ENCODE data around the gene C1orf226. TPM values are rescaled to one million over a fixed set of nuclear protein-coding genes. Genes with fewer than 3 reads are reported as not detected.
A peak's percentile ranks its signal among the peaks of the same experiment; 100 is the strongest.
"Not testable (repeated sequence)": the region's sequence is repeated elsewhere in the genome, so short reads cannot be mapped to it uniquely, and the experiment has no call there.

C1orf226 gene
- total RNA-seq, 1 experiment from 2014 or later = 34.3 TPM

DNA sequence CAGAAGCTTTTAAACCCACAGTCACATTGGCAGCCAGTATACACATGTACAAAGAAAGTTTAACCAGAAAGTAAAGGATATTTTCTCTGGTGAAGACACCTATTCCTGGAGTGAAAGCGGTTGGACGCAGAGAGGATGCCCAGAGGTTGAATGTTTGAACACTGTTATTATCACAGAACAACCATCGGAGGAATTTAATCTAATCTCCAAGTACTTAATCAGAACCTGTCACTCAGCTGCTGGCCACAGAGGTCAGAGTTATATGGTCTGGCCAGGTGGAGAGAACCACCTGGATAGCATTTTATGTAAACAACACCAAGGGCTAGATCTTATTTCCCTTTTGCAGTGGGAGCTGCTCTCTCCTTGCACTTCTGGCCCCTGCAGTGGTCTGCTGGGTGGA lies 34.2 kb upstream of the C1orf226 start:
- Histone ChIP-seq H3K36me3 (ENCODE audit: insufficient read depth, low read length, poor library complexity, severe bottlenecking) (peaks cover 12% of the 10 kb centered on the region), H3K4me1 (ENCODE audit: insufficient read depth, low read length, poor library complexity, severe bottlenecking) (peaks cover 21% of the 10 kb centered on the region), H3K27ac (ENCODE audit: low read depth, low read length, poor library complexity, severe bottlenecking) (no peak overlapping the region), H3K4me3 (ENCODE audit: low read depth, low read length, poor library complexity, severe bottlenecking) (no peak overlapping the region), H3K27me3 (replicated peaks; ENCODE audit: insufficient read depth, low read depth, low read length, poor library complexity) (no peaks in the 10 kb centered on the region), H3K9me3 (ENCODE audit: low read depth, low read length, poor library complexity, severe bottlenecking) (no peaks in the 10 kb centered on the region)
- TF ChIP-seq, protein P1, sequence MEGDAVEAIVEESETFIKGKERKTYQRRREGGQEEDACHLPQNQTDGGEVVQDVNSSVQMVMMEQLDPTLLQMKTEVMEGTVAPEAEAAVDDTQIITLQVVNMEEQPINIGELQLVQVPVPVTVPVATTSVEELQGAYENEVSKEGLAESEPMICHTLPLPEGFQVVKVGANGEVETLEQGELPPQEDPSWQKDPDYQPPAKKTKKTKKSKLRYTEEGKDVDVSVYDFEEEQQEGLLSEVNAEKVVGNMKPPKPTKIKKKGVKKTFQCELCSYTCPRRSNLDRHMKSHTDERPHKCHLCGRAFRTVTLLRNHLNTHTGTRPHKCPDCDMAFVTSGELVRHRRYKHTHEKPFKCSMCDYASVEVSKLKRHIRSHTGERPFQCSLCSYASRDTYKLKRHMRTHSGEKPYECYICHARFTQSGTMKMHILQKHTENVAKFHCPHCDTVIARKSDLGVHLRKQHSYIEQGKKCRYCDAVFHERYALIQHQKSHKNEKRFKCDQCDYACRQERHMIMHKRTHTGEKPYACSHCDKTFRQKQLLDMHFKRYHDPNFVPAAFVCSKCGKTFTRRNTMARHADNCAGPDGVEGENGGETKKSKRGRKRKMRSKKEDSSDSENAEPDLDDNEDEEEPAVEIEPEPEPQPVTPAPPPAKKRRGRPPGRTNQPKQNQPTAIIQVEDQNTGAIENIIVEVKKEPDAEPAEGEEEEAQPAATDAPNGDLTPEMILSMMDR (conservative IDR thresholded peaks at IDR 0.05; ENCODE audit: low read depth, low read length) = no peak
- TF ChIP-seq EZH2 (IDR thresholded peaks at IDR 0.05; ENCODE audit: borderline replicate concordance, low read depth, low read length, poor library complexity, severe bottlenecking) = no peak
- DNase-seq (ENCODE audit: low spot score) = no peak
- no TSS peak for BruUV-seq (replicated peaks)
- intact Hi-C loops (cut with micrococcal nuclease; ENCODE audit: unreplicated experiment) = no loop called here
- ChIA-PET POLR2A (ENCODE audit: low non-redundant PET) (no interaction called here), CTCF (no interaction called here)

DNA sequence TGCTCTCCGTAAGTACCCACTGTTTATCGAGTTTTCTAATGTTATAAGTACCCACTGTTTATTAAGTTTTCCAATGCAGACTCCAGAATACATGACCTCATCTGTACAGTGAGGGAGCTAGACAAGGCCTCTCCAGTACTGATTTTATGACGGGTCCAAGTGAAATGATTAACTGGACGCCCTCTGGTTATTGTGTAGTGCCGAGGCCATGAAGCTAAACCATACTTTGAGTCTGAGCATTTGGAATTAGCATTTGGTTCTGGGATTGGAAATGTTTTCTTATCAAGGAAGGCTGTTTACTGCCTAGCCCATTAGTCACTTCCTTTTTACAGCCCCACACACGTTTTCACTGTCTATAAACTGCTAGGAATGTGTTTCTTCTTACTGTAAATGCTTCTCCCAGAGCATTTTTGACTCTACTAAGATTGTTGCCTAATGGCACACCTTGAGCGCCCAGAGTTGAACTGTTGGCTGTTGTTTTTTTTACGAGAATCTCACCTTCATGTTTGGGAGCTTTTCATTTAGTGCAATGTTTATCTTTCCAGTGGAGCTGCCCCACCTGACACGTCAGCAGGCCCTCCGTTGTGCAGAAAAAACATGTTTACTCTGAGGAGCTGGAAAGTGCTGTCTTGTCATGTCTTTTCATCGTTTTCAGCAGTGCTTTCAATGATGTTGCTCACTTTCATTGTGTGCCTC lies 31.7 kb upstream of the C1orf226 start:
- TF ChIP-seq EZH2 (IDR thresholded peaks at IDR 0.05; ENCODE audit: borderline replicate concordance, low read depth, low read length, poor library complexity, severe bottlenecking) = no peak
- TF ChIP-seq, protein P1 (conservative IDR thresholded peaks at IDR 0.05; ENCODE audit: low read depth, low read length) = no peak
- no TSS peak for BruUV-seq (replicated peaks)

DNA sequence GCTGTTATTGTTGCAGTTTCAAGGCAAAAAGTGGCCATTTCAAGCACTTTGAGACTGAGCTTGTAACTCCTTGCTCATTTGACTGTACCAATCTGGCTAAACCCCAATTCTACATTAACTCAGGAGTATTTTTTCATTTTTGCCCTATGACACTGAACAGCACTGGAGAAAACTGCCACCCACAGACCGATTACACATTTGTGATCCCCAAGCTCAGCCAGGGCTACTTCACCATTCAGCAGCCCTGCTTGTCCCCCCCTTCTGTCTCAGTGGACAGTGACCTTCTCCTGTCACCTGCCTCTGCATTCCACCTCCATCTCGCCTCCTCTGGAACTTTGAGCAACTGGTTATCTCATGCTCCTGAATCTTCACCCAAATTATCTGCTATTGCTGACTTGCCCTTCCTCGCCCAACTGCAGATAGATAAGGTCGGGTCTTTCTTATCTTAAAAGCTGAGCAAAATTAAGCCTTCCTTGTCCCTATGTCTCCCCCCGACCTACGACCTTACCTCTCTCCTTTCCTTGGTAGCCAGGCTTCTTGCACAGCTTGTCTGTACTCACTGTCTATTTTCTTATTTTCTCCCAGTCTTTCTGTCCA lies 30.2 kb upstream of the C1orf226 start:
- ChIA-PET POLR2A (ENCODE audit: low non-redundant PET) (no interaction called here), CTCF (no interaction called here)
- Histone ChIP-seq H3K4me3 (ENCODE audit: low read depth, low read length, poor library complexity, severe bottlenecking) (no peak overlapping the region), H3K9me3 (ENCODE audit: low read depth, low read length, poor library complexity, severe bottlenecking) (no peaks in the 10 kb centered on the region), H3K27ac (ENCODE audit: low read depth, low read length, poor library complexity, severe bottlenecking) (no peak overlapping the region), H3K4me1 (ENCODE audit: insufficient read depth, low read length, poor library complexity, severe bottlenecking) (peaks cover 24% of the 10 kb centered on the region), H3K27me3 (replicated peaks; ENCODE audit: insufficient read depth, low read depth, low read length, poor library complexity) (no peaks in the 10 kb centered on the region), H3K36me3 (ENCODE audit: insufficient read depth, low read length, poor library complexity, severe bottlenecking) (peaks cover 12% of the 10 kb centered on the region)
- intact Hi-C loops (cut with micrococcal nuclease; ENCODE audit: unreplicated experiment) = no loop called here
- BruUV-seq (replicated peaks) = no TSS peak
- TF ChIP-seq, protein P1 (conservative IDR thresholded peaks at IDR 0.05; ENCODE audit: low read depth, low read length) = no peak
- no peak for TF ChIP-seq EZH2 (IDR thresholded peaks at IDR 0.05; ENCODE audit: borderline replicate concordance, low read depth, low read length, poor library complexity, severe bottlenecking)
- DNase-seq (ENCODE audit: low spot score) = no peak

More for the DNA sequence above, 31.7 kb upstream of the C1orf226 start:
- intact Hi-C loops (cut with micrococcal nuclease; ENCODE audit: unreplicated experiment) = no loop called here
- Histone ChIP-seq H3K9me3 (ENCODE audit: low read depth, low read length, poor library complexity, severe bottlenecking) (no peaks in the 10 kb centered on the region), H3K4me1 (ENCODE audit: insufficient read depth, low read length, poor library complexity, severe bottlenecking) (peaks cover 24% of the 10 kb centered on the region), H3K4me3 (ENCODE audit: low read depth, low read length, poor library complexity, severe bottlenecking) (no peak overlapping the region), H3K27ac (ENCODE audit: low read depth, low read length, poor library complexity, severe bottlenecking) (peak overlapping the region; percentile 48), H3K27me3 (replicated peaks; ENCODE audit: insufficient read depth, low read depth, low read length, poor library complexity) (no peaks in the 10 kb centered on the region), H3K36me3 (ENCODE audit: insufficient read depth, low read length, poor library complexity, severe bottlenecking) (peaks cover 6% of the 10 kb centered on the region)
- POLR2A ChIA-PET (ENCODE audit: low non-redundant PET) = interaction anchor here (0.6 kb wide), 1 partner anchor 11 kb away, joined by 3 read pairs; no protein-coding TSS in a partner anchor
- CTCF ChIA-PET = no interaction called here
- DNase-seq (ENCODE audit: low spot score) = peak; percentile 73

DNA sequence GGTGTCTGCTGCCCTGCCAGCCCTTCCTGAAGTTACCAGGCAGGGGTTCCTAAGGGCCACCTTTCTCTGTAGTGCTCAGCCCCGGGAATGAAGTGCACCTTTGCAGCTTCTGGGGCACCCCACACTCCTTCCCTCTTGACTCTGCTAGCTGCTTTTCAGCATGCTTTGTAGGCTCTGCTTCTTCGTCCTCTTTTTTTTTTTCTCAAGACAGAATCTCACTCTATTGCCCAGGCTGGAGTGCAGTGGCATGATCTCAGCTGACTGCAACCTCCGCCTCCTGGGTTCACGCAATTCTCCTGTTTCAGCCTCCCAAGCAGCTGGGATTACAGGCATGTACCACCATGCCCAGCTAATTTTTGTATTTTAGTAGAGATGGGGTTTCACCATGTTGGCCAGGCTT lies 29.7 kb upstream of the C1orf226 start:
- POLR2A ChIA-PET (ENCODE audit: low non-redundant PET); H3K9me3 ChIP-seq (ENCODE audit: low read depth, low read length, poor library complexity, severe bottlenecking); H3K27me3 ChIP-seq (replicated peaks; ENCODE audit: insufficient read depth, low read depth, low read length, poor library complexity); H3K27ac ChIP-seq (ENCODE audit: low read depth, low read length, poor library complexity, severe bottlenecking); DNase-seq (ENCODE audit: low spot score); BruUV-seq (replicated peaks); CTCF ChIA-PET; intact Hi-C loops (cut with micrococcal nuclease; ENCODE audit: unreplicated experiment); H3K4me3 ChIP-seq (ENCODE audit: low read depth, low read length, poor library complexity, severe bottlenecking): not testable (repeated sequence)
- Histone ChIP-seq H3K36me3 (ENCODE audit: insufficient read depth, low read length, poor library complexity, severe bottlenecking) (peaks cover 16% of the 10 kb centered on the region), H3K4me1 (ENCODE audit: insufficient read depth, low read length, poor library complexity, severe bottlenecking) (peaks cover 25% of the 10 kb centered on the region)
